C4-2B (cell line): ENCODE results near the gene FIG4.
"Not testable (repeated sequence)": the region's sequence is repeated elsewhere in the genome, so short reads cannot be mapped to it uniquely, and the experiment has no call there.

Experiments
- H3K27ac ChIP-seq: fragments of 450-650 bp; 2 replicates; pipeline ENCODE4 v1.5.1; 2017
- ZFX ChIP-seq: fragments of 450-650 bp; IDR thresholded peaks from 2 replicates; pipeline ENCODE4 v1.6.1; 2017
- TF ChIP-seq, protein P1 (sequence below): fragments of 450-650 bp; conservative IDR thresholded peaks from 2 replicates; pipeline ENCODE4 v1.5.1; 2017; ENCODE audit warnings: mild to moderate bottlenecking

Gene FIG4

GRCh38 chr6:109738255-109738654, 47.2 kb downstream of the FIG4 start:
- TF ChIP-seq ZFX: no peak
- TF ChIP-seq, protein P1, sequence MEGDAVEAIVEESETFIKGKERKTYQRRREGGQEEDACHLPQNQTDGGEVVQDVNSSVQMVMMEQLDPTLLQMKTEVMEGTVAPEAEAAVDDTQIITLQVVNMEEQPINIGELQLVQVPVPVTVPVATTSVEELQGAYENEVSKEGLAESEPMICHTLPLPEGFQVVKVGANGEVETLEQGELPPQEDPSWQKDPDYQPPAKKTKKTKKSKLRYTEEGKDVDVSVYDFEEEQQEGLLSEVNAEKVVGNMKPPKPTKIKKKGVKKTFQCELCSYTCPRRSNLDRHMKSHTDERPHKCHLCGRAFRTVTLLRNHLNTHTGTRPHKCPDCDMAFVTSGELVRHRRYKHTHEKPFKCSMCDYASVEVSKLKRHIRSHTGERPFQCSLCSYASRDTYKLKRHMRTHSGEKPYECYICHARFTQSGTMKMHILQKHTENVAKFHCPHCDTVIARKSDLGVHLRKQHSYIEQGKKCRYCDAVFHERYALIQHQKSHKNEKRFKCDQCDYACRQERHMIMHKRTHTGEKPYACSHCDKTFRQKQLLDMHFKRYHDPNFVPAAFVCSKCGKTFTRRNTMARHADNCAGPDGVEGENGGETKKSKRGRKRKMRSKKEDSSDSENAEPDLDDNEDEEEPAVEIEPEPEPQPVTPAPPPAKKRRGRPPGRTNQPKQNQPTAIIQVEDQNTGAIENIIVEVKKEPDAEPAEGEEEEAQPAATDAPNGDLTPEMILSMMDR: no peak

GRCh38 chr6:109738667-109739066, 47.6 kb downstream of the FIG4 start:
- TF ChIP-seq, protein P1: no peak
- TF ChIP-seq ZFX: no peak
- H3K27ac ChIP-seq: no peak overlapping the region

More at GRCh38 chr6:109738255-109738654, 47.2 kb downstream of the FIG4 start:
- no peak overlapping the region for H3K27ac ChIP-seq

DNA sequence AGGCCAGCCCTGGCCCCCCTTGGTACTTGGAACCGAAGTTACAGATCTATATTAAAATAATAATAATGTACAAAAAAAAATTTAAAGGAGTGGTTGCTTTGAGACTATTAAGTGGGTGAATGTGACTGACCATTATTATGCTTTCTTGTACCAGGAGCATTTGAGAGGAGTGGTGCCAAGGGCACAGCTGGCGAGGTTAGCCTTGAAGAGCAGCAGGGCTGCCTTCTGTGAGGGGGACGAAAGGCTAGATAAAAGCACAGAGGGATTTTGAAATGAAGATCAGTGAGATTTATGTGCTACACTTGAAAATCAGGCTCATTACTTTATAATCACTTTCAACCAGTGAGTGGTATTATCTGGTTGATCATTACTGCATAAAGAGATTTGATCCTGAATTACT, 48.6 kb downstream of the FIG4 start:
- H3K27ac ChIP-seq: no peak overlapping the region
- no peak for TF ChIP-seq ZFX
- TF ChIP-seq, protein P1: no peak

DNA sequence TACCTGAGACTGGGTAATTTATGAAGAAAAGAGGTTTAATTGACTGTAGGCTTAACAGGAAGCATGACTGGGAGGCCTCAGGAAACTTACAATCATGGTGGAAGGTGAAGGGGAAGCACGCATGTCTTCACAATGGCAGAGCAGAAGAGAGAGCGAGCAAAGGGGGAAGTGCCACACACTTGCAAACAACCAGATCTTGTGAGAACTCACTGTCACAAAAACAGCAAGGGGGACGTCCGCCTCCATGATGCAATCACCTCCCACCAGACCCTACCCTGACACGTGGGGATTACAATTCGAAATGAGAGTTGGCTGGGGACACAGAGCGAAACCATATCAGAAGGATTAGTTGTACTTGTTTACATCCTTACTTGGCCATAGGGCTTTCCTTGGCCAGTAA, 49.7 kb downstream of the FIG4 start:
- TF ChIP-seq ZFX: no peak
- TF ChIP-seq, protein P1: no peak
- H3K27ac ChIP-seq: no peak overlapping the region

GRCh38 chr6:109743739-109744138, 52.6 kb downstream of the FIG4 start:
- no peak for TF ChIP-seq ZFX
- TF ChIP-seq, protein P1: no peak
- H3K27ac ChIP-seq: no peak overlapping the region

- H3K27ac ChIP-seq: not testable (repeated sequence)
Observed at GRCh38 chr6:109744779-109745178, 53.7 kb downstream of the FIG4 start.

DNA sequence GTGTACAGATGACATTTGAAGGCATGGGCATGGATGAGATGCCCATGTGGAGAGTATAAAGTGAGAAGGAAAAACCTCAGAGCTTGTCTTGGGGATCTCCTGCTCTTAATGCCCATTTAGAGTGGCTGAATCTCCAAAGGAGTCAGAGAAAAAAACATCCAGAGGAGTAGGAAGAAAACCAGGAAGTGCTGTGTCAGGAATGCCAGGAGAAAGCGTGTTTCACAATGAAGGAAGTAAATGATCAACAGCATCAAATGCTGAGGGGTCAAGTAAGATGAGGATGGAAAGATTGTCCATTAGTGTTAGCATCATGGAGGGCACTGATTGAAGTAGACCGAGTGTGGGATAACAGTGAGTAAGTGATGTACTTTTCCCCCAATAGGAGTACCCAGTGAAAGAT, 56.1 kb downstream of the FIG4 start:
- TF ChIP-seq ZFX: no peak
- TF ChIP-seq, protein P1: no peak
- no peak overlapping the region for H3K27ac ChIP-seq

DNA sequence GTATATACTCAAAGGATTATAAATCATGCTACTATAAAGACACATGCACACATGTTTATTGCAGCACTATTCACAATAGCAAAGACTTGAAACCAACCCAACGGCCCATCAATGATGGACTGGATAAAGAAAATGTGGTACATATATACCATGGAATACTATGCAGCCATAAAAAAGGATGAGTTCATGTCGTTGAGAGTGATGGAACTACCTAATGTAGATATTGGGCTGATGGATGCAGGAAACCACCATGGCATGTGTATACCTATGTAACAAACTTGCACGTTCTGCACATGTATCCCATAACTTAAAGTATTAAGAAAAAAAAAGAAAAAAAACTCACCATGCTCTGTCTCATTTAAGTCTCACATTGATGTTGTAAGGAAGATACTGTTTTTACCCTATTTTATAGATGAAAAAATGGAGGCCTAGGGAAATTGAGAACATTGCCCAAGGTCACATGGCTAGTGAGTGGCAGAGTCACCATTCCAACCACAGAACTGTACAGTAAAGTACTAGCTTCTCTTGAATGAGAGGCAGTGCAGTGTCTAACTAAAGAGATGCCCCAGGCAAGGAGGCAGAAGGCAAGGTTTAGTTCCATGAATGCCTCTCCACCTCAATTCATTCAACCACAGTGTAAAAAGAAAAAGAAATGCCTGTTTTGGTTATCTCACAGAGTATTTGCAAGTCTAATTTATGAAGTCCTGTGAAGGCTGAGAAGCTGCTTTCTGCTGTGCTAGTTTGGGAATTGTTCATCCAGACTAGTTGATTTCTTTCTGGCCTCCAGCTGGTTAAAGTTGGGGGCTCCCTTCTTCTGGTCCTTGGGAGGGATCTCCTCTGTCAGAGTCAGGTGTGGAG, 68.2 kb downstream of the FIG4 start:
- TF ChIP-seq, protein P1: no peak
- no peak for TF ChIP-seq ZFX
- H3K27ac ChIP-seq: no peak overlapping the region
